GM11168 (cell line): ENCODE data around the gene B4GAT1.
"Not testable (repeated sequence)": the region's sequence is repeated elsewhere in the genome, so short reads cannot be mapped to it uniquely, and the experiment has no call there.

Source experiments
- in situ Hi-C: fragments of 300-500 bp; cut with MboI; formaldehyde crosslinking; loops from one replicate; pipeline ENCODE4 v1.12.0; 2022; ENCODE audit warnings: low sequenced_read_pairs; ENCODE audit not compliant: unreplicated experiment

B4GAT1 gene

DNA sequence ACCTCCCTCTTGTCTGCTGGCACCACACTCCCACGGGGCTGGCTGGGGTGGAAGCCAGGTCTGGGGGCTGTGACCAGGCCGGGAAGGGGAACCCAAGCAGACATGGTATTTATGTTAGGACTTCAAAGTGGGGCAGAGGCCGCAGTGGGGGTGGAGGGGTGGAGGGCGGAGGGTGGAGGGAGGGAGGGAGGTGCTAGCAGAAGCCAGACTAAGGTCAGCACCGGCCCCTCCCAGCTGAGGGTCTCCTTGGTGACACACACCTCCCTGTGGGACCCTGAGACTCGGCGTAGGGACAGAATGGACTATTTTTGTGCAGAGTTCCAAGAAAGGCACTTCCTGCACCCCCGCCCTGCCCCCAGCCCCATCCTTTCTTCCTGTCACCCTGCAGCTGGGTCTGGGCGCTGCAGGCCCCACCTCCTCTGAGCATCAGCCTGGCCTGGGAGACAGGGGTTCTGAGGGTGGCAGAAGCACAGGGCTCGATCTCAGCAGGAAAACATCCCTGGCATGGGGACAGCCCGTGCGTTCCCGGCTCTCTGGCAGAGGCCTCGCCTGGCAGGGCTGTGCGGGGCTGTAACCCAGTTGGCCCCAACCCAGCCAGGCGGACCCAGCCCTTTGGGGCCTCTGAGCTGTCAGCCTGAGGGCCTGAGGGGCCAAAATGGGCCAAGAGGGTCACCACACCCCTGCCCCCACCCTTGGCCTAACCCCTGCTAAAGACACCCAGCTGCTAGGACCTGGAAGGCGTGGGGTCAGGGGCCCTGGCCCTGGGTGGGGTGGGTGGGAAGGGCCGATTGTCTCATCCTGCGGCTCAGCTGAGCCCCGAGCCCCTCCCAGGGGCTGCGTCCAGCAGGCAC lies 20.9 kb downstream of the B4GAT1 start:
- in situ Hi-C loops: no loop called here

DNA sequence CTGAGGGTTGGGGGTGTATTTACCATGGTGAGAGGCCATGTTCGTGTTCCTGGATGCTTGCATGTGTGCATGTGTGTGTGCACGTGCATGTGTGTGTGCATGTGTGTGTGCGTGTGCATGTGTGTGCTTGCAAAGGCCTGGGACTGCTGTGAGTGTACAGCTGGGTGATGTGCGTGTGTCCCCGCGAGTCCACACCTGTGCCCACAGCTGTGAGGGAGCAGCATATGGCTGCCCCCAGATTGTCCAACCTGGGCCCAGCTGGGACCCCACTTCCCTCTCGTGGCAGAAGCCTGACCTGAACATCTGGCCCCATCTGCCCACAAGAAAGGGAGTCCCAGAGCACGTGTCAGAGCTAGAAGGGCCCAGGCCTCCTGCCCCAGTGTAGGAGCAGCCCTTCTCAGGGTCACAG lies 22.2 kb downstream of the B4GAT1 start:
- in situ Hi-C loops: no loop called here

DNA sequence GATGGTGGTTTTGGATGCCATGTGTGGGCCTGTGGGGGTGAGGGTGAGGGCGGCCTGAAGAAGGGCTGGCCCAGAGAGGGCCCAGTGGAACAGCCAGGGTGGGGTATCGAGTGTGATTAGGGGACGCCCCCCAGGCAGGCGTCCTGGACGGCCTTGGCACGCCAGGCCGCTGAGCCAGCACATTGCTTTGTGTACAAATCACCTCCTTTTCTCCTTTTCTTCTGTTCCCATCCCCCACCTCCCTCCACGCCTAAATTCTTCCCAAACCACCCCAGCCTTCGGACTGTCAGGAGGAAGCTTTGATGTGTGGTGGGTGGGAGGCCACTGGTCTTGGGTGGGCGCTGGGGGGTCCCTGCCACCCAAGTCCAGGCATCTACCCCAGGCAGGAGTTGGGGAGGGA lies 22.8 kb downstream of the B4GAT1 start:
- in situ Hi-C loops: no loop called here

DNA sequence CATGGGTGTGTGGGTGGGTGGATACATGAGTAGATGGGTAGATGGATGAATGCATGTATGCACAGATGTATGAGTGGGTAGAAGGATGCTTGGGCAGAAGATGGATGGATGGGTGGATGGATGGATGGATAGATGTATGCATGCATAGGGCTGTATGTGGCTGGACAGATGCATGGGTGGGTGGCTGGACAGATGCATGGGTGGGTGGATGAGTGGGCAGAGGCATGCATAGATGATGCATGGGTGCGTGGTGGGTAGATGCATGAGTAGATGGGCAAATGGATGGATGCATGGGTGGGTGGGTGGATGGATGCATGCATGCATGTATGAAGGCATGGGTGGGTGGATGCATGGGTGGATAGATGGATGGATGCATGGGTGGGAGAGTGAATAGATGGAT lies 23.7 kb downstream of the B4GAT1 start:
- in situ Hi-C loops: no loop called here

DNA sequence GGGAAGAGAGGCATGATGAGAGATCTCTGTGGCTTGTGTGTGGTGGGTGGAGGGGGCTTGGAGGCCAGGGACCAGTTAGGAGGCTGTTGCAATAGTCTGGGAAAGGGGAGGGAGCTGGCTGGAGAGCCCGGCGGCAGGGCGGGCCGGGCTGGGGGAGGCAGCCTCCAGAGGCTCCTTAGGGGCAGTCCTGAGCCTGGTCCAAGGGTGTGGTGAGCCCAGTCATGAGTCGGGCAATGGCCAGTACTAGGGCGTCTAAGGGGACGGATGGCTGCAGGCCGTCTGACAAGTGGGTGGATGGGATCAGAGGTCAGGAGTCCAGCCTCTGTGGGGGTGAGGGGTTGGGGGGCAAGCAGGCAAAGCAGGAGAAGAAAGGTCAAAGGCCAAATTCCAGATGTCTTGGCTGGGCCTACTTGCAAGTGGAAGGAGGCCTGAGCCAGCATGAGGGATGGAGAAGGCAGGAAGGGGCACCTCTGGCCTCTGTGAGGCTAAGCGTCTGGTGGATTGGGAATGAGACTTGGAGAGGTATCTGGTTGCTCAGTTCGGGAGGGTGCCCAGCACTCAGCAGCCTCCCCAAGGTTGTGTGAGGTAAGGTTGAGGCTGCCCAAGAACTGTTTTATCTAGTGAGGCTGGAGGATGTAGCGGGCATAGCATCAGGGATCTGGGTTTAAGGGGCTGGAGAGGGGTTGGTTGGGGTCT lies 24.5 kb downstream of the B4GAT1 start:
- in situ Hi-C loops: no loop called here

DNA sequence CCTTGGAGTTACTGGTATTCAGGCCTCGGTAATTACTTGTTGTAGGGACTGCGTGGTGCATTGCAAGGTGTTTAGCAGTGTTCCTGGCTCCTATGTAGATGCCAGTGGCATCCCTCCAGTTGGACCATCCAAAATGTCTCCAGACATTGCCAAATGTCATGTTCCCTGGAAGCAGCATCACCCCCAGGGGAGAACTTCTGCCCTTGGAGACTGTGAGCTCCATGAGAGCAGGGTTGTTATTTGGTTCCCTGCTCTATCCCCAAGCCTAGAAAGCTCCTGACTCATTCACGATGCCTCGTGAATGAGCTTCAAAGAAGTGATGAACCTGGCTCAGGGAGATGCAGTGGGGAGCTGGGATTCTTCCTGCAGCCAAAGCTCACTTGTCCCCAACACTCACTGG lies 25.8 kb downstream of the B4GAT1 start:
- in situ Hi-C loops: no loop called here

DNA sequence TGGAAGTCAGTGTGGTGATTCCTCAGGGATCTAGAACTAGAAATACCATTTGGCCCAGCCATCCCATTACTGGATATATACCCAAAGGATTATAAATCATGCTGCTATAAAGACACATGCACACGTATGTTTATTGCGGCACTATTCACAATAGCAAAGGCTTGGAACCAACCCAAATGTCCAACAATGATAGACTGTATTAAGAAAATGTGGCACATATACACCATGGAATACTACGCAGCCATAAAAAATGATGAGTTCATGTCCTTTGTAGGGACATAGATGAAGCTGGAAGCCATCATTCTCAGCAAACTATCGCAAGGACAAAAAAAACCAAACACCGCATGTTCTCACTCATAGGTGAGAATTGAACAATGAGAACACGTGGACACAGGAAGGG lies 26.7 kb downstream of the B4GAT1 start:
- in situ Hi-C loops: not testable (repeated sequence)

DNA sequence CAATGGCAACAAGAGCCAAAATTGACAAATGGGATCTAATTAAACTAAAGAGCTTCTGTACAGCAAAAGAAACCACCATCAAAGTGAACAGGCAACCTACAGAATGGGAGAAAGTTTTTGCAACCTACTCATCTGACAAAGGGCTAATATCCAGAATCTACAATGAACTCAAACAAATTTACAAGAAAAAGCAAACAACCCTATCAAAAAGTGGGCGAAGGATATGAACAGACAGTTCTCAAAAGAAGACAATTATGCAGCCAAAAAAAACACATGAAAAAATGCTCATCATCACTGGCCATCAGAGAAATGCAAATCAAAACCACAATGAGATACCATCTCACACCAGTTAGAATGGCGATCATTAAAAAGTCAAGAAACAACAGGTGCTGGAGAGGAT lies 27.1 kb downstream of the B4GAT1 start:
- in situ Hi-C loops: not testable (repeated sequence)

DNA sequence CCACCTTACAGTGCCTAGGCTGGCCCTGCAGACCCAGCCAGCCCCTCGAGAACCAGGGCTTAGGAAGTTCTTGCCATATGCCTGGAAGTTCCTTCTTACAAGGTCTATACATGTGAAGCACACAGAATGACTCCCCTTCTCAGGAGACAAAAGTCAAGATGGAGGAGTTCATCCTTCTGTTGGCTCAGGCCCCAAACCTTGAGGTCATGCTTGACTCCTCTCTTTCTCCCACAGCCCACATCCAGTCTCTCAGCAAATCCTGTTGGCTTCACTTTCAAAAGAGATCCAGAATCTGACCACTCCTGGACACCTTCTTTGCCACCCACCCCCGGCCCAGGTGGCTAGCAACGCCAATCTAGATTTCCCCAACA lies 28.8 kb downstream of the B4GAT1 start:
- in situ Hi-C loops: no loop called here

DNA sequence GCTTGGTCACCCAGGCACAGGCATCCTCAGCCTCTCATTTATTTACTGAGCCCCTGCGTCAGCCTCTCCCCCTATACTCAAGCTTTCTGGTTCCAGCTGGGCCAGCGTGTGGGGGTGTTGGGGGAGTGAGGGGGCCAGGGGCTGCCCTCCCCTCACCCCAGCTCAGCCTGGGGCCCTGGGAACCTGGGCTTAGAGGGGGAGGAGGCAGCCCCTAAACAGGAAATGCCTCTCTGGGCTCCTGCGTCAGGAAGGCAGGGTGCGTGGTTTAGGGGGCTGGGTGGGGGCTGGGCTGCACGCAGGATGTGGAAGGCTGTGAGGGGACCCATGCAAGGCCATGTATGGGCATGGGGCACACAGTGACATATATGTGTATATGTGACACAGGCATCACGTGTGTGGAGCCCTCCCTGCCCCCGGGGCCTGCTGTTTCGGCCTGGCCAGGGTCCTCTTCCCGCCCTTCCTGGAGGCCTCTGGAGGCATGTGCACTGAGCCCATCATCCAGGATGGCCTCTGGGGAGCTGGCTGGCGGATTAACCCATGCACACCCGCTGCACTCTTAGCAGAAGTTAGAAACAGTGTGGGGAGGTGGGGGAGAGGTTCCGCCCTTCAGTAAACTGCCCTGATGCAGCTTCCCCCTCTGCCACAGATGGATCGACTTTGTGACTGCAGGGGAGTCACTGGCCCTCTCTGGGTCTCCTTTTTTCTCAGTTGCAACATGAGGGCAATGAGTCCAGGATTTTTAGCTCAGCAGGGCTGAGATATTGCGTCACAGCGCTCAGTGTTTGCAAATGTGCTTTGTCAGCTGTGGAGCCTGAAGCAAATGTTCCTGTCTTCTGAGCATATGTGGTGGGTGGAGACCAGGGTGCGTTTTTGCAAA lies 29.5 kb downstream of the B4GAT1 start:
- in situ Hi-C loops: no loop called here

DNA sequence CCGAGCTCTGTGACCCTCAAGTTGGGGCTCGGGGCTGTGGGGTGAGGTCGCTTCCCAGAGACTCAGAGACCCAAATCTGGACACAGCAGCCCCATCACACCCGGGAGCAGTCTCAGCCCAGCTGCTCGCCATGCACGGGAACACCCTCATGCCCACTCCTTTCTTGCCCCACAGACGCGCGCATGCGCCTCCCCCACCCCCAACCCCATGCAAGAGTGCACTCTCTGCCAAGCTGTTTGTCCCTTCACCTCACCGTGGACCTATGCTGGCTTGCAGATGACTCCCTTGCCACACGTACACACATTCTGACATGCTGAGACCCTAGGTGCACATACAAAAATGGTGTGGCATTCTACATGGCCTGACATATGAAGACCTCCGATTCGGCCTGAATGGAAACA lies 30.1 kb downstream of the B4GAT1 start:
- in situ Hi-C loops: no loop called here

DNA sequence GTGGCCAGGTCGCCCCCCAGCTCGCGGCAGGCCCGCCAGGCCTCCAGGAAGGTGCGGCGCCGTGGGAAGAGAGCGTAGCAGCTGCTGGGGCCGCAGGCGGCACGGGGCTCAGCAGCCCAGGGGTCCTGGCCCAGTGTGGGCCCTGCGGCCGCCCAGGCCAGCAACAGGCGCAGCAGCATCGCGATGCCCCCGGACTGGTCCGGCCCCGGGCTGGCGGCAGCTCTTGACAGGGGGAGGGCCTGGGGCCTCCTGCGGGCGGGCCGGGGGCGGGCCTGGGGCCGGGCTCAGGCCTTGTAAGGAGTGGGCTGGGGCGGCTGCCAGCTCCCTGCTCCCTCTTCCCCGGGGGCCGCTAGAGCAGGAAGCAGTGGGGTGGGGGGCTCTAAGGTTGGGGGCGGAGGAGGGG lies 30.6 kb downstream of the B4GAT1 start, which contains the start of gene CD248:
Gene CD248, minus strand, starts transcription at position 196 of the 403 bp plus-strand sequence. Its CDS starts 17 bp downstream, at position 179.
- in situ Hi-C loops: no loop called here

DNA sequence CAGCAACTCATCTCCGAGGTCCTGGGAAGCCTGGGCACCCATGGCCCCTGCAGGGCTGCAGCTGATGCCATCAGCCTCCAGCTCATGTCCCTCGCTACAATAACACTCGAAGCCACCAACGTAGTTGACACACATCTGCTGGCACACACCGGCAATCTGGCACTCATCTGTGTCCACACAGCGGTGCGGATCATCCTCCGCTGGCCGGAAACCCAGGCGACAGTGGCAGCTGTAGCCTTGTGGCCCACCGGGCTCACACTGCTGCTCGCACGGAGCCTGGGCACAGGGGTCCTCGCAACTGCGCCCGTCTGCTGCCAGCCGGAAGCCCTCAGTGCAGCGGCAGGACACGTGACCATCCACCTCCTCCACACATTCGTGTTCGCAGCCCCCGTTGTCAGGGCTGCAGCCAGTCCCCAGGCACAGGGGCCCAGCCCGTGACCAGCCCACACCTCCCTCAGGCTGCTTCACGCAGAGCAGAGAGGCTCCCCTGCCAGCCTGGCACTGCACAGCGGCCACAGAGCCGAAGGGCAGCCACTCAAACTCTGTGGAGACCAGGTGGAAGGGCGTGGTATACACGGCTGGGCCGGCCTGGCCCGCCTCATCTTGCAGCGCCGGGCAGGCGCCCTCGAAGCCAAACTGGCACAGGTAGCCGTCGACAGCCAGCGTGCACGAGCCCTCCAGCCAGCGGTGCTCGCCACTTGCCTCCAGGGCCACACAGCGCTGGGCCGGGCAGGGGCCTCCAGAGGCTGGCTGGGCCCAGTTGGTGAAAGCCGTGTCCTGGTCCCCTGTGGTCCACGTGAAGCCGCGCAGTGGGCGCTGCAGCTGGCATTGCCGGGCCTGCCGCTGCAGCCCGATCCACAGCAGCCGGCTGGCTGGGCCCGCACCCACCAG lies 31.3 kb downstream of the B4GAT1 start:
- in situ Hi-C loops: no loop called here

DNA sequence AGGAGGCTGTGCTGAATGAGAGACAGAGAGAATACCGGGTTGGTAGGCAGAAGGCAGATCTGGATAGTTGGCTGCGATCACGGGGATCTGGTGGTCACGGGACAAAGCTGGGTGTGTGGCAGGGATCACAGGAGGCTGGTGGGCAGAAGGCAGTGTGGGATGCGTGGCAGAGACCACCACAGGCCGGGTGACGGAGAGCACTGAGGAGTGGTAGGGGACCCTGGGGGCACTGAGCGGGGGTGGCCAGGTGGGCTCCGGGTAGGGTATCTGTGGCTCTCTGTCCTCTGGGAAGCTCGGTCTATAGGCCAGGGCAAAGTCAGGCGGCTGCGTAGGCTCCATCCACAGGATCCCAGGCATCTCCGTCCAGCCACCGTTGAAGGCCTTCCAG lies 31.9 kb downstream of the B4GAT1 start:
- in situ Hi-C loops: no loop called here

DNA sequence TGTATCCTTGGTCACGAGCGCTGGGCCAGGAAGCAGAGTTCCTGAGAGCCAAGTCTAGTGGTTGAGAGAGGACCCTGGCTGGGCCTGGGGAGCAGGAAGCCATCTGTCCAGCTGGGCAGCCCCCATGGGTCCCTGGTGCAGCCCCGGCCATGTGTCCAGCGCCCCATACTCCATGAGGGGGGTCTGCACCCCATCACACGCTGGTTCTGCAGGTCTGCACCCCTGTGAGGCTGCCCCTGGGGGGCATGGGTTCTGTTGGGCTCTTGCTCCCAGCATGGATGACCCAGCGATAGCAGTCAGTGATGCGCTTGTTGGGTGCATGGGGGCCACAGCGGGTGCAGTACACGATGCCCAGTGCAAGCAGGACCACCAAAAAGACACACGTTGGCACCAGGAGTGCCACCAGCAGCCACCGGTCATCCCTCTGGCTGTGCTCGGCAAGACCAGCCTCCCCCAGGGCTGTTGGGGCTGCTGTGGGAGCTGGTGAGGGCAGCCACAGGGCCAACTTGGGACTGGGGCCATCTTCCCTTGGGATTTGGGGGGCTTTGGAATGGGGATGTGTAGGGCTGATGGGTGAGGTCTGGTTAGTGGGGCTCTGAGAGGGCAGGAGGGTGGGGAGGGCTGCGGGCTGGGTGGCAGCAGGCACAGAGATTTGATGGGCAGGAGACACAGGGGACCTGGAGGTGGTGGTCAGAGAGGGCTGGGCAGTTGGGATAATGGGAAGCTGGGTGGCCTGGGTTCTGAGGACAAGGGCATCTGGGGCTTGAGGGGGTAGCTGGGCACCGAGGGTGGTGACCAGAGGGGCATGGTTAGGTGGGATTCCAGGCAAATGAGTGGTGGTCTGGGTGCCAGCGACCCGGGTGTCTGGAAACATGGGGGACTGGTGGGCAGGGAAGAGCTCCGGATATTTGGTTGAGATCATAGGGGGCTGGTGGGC lies 32.6 kb downstream of the B4GAT1 start:
- in situ Hi-C loops: no loop called here

DNA sequence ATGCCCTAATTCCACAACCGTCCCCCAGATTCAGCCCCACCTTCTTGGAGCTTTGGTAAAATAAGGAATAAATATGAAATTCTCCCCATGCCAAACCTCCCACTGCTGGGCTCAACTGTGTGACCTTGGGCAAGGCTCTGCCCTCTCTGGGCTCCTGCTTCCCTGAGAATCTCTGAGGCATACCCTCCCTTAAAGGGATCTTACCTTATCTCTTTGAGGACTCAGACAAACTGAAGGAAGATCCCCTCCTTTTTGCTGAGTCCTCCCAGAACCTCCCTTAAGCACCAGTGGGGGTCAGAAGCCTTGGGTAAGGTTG lies 33.3 kb downstream of the B4GAT1 start:
- in situ Hi-C loops: no loop called here

DNA sequence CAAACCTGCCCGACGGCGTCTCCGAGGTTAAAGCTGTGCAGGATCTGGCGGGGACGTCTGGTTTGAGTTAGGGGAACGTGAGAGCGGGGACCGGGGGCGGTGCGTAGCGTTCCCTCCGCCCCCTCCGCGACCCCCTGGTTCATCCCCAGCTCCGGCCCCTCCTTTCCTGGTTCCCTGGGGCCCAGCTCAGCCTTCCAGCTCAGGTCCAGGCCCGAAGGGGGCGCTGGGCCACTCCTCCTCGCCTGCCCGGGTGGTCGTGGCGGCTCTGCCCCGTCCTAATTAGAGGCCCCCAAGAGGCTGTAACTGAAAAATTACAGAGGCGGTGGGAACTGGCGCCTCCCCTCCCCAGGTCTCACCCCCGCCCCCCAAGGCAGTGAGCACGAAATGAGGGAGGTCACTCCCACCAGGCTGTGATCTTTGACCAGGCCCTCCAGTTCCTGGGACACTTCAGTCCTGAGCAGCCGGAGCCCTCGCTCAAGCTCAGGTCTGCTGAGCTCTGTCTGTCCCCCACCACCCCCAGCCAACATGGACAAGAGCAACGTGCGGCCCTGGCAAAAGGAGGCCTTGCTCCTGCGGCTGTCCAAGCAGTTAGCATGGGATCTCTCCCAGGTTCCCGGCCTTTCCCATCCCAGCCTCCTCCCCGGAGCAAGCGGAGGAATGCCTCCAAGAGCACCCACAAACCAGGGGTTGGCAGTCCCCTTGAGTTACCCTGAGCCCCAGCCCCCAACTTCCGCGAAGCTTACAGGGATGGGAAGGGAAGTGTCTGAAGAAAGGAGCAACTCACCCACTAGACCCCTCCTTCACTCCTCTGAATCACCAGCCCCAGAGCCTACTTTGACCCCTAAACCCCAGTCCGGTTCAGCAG lies 33.9 kb downstream of the B4GAT1 start:
- in situ Hi-C loops: no loop called here
